Measurements from ENCODE around the gene NDUFAF8.

DNA sequence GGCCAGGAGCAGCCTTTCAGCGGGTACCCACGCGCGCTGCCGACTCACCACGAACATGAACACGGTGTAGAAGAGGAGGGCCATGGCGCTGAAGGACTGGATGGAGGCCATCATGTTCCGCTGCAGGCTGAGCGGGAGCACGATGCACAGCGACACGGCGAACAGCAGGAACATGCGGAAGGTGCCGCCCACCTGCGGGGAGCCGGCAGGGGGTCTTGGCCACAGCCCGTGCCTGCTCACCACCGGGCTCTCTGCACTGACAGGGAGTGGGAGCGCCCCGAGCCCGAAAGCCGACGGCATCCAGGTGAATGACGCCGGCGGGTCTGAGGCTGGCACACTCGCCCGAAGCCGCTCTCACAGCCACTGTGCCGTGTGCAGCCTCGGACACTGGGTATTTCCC, 43.0 kb downstream of the NDUFAF8 start:
- no peak for TF ChIP-seq POLR2A (IDR thresholded peaks at IDR 0.05)
- TF ChIP-seq EP300 (IDR thresholded peaks at IDR 0.05): no peak

All from gastroesophageal sphincter (tissue), 2 donors.